Activated CD8-positive, alpha-beta memory T cell treated with anti-CD3 and anti-CD28 coated beads, Interleukin-2, amount 50 U/mL, for 24 hours (primary cell): ENCODE data around the gene PDAP1.
"Not testable (repeated sequence)": the region's sequence is repeated elsewhere in the genome, so short reads cannot be mapped to it uniquely, and the experiment has no call there.

Experiments used
- DNase-seq: peaks from one replicate; pipeline ENCODE4 v3.0.0-alpha.2; 2020; ENCODE audit errors: extremely low read depth

PDAP1 gene

GRCh38 chr7:99379043-99379577, 29.3 kb downstream of the PDAP1 start:
- DNase-seq, result no peak

DNA sequence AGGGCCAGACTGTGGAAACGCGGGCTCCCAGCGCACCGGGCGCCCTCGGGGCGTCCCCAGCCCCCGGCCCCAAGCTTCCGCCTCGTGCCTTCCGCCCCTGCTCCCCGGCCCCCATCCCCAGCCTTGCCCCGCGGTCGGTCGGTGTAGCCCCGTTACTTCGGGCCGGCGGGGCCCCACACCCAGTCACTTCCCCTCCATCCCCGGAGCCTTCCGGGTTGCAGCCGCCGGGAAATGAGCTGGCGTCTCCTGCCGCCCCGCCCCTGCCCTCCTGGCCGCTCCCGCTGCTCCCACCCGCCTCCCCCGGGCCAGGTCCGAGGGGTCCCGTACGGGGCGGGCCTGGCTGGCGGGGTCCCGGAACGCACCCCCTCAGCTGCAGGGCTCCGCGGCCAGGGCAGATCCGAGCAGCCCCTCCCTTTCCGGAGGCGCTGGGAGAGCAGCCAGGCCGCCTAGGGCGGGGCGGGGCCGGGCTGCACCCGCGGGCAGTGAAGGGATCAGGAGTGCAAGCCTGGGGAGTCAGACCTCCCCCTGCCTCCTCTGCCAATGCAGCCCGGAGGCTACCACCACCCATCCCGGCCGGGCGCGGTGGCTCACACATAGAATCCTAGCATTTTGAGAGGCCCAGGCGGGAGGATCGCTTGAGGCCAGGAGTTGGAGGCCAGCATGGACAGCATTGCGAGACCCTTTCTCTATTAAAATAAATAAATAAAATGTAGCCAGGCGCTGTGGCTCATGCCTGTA, 33.2 kb downstream of the PDAP1 start:
- DNase-seq, result no peak

DNA sequence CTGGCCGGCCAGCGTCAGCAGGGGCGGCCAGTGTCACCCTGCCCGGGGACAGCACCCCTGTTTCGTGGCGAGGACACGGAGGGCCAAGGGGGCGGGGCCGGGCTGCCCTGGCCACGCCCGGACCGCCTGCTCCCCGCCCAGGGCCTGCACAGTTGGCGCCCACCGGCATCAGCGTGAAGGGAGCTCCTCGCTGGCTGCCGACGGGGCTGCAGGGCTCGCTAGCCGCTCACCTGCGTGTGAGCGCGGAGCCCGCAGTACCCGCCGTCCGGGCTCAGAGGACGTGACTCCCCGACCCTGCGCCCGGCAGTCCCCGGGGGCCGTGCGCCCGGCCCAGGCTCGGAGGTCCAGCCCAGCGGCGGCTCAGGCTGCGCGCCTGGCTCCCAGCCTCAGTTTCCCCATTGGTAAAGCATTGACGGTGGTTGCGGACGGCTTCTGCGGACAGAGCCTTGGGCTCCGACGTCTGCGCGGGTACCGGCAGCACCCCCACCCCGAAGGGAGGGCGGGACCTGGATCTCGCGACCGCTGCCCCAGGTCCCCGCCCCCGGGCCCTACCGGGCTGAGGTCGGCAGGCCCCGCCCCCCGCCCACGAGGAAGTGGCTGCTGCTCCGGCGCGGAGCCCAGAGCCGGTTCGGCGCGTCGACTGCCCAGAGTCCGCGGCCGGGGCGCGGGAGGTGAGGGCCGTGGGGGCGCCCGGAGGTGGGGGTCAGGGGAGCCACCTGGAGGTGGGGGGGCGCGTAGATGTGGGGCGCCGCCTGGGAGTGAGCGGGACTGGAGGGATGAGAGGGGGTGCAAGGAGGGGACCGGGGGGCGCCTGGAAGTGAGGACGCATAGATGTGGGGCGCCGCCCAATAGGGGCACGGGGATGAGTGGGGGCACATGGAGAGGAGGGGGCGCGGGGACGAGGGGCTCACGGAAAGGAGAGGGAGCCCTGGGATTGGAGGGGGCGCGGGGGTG, 34.0 kb downstream of the PDAP1 start, which contains the start of gene ARPC1B:
Gene ARPC1B, plus strand, starts transcription at position 620 of the 954 bp plus-strand sequence. CDS start 10,985 bp downstream, outside the sequence.
- no peak for DNase-seq

DNA sequence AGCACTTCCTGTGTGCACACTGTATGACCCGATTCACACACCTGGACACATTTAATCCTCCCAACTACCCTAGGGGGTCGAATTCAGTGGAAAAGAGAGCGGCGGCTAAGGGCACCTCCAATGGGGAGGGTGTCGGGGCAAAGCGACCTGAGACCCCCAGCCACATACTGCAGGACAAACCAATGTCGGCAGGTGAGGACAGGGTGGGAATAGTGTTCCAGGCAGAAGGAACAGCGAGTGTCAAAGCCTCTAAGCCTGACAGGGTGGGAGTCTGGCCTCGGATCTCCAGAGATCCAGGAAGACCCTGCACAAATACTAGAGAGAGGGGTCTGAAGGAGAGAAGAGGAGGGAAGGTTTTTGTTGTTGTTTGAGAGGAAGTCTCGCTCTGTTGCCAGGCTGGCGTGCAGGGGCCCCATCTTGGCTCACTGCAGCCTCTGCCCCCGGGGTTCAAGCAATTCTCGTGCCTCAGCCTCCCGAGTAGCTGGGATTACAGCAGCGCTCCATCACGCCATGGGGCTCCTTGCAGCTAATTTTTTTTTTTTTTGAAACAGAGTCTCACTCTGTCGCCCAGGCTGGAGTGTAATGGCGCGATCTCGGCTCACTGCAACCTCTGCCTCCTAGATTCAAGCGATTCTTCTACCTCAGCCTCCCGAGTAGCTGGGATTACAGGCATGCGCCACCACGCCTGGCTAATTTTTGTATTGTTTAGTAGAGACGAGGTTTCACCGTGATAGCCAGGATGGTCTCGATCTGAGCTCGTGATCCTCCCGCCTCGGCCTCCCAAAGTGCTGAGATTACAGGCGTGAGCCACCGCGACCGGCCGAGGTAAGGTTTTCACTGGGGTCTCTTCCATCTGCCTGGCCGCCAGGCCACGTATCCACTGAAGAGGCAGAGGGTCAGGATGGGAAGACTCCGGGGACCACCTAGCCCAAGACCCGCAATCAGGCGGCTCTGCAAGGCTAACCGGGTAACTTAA, 35.0 kb downstream of the PDAP1 start:
- no peak for DNase-seq

DNA sequence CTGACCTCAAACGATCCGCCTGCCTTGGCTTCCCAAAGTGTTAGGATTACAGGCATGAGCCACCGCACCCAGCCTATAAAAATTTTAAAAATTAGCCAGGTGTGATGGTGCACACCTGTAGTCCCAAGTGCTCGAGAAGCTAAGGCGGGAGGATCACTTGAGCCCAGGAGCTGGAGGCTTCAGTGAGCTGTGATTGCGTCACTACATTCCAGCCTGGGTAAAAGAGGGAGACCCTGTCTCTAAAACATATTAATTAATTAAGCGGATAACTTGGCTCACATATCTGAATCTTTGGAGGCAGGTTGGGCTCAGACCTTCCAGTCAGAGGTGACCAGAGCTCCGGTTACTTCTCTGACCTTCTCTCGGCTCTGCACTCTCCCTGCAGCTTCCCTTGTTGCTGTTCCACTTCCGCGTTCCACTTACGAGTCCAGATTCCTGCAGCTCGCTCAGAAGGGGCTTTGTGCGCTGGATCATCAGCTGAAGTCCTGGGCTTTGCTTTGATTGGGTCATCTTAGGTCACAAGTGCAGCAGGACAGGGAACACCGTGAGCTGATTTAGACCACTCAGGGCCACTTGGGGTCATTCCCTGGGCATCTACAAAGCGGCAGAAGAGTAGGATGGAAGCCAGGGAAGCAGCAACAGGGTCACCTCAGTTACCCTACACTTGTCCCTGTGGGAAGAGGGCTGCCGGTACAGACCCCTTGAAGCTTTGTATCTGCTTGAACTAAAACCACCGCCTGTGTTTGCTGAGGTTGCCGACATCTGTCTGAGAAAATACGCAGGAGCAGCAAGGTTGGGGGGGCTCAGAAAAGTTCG, 35.9 kb downstream of the PDAP1 start:
- DNase-seq, result no peak

- no peak for DNase-seq
These were observed 36.9 kb downstream of the PDAP1 start for GRCh38 chr7:99371376-99371920.

DNA sequence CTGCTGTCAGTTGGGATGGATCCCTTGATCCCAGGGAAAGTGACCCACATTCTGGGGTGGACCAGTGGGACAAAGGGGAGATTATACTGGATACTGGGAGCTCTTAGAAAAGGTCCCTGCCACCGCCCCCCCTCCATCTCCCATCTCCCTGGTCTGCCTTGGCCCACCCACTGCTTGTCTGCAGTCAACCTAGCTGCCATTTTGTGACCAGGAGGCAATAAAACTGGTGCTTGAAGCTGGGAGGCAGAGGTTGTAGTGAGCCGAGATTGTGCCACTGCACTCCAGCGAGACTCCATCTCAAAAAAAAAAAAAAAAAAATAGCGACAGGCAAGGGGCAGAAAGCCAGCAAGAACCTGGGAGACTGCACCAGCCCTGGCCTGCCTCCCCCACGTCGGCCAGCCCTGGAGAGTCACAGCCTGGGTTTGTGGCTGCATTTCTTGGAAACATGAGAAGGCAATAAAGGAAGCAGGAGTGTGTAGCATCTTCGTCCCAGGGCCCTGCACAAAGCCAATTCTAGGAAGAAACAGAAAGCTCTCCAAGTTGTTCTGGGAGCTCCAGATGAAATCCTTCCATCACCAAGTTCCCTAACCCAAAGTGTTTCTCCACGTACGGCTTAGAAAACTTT, 38.5 kb downstream of the PDAP1 start:
- no peak for DNase-seq

GRCh38 chr7:99368750-99369389, 39.5 kb downstream of the PDAP1 start:
- no peak for DNase-seq

DNA sequence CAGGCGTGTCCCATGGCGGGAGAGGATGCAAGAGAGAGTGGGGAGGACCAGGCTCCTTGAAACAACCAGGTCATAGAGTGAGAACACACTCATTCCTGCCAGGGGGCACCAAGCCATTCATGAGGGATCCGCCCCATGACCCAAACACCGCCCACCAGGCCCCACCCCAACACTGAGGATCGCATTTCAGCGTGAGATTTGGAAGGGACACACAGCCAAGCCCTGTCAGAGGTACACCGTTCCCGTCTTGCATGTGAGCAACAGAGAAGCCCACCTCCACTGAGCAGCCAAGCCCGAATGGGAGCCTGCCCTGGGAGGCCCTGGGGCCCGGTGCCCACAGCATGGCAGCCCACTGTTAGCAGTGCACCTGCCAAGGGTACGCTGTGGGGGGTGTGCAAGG, 41.8 kb downstream of the PDAP1 start:
- no peak for DNase-seq

DNA sequence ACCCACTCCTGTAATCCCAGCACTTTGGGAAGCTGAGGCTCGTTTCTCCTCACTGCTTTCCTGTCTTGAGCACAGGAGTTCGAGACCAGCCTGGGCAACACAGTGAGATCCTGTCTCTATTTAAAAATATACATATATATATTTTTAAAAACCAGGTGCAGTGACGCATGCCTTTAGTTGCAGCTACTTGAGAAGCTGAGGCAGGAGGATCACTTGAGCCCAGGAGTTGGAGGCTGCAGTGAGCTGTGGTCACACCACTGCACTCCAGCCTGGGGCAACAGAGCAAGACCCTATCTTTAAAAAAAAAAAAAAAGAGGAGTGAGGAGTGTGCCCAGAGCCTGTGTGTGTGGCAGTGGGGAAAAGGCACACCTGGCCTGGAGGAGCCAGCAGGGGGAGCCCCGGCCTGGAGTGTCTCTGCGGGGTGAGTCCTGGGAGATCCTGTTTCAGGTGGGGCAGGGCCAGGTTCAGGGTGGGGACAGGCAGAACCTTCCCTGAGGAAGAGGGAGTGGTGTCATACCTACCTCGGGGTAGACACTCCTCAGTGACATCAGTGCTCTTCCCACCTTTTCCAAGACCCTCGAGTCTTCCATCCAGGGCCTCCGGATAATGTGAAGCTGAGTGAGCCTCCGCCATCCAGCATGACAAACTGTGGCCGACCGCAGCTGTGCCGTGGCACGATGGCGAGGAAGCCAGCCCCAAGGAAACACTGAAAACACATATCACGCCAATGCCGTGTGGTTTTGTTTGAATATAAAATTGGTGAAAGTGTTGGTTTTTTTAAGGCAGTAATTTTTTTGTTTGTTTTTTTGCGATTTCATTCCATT, 42.9 kb downstream of the PDAP1 start:
- no peak for DNase-seq

DNA sequence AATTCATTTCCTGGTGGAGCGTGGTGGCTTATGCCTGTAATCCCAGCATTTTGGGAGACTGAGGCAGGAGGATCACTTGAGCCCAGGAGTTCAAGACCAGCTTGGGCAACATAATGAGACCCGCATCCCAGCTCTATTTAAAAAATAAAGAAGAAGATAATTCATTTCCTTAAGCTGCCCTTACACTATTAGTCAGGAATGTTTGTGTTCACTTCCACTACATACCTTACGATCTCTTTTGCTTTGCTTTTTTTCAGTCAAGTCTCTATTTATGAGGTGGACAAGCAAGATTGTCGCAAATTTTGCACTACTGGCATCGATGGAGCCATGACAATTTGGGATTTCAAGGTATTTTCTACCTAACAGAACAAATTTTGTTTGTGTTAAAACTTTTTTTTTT, 45.1 kb downstream of the PDAP1 start:
- no peak for DNase-seq

DNA sequence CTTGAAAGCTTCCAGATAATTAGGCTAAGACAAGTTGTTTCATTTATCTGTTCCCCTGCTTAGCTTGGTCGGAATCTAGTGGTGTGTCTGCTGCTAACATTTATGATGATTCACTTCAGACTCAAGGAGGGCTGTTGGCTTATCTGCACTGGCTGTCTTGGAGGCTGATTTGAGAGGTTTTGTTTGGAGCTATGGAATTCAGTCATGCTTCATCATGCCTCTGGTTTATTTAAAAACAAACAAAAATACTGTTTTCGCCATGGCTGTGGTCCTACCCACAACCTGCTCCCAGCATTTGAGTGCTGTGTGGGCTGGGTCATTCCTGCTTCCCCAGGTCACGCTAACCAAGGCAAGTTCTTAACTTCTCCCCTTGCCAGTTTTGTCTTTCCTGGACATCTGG, 45.6 kb downstream of the PDAP1 start:
- DNase-seq, result no peak

DNA sequence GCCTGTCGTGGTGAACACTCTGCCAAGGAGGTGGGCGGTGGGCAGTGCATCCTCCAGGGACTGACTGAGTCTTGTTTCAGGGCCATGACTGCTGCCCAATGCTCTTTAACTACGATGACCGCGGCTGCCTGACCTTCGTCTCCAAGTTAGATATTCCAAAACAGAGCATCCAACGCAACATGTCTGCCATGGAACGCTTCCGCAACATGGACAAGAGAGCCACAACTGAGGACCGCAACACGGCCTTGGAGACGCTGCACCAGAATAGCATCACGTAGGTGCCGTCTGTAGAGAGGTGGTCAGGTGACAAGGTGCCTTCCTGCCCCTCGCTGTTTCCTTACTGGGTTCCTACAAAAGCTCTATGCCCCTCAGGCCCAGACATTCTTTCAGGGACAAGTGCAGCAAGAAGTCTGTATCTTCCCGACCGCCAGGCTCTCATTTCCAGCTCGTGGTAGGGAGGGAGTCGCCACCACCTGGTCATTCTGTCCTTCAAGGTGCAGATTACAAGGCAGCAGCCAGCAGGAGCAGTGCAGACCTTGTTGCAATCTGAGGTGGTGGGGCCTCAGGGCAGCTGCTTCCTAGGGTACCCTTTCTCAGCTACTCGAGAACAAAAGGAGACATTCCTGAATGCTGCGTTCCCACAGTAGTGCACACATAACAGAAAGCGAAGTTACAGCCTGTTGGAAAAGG, 48.8 kb downstream of the PDAP1 start:
- no peak for DNase-seq

GRCh38 chr7:99358521-99358920, 49.9 kb downstream of the PDAP1 start:
- not testable (repeated sequence) for DNase-seq

DNA sequence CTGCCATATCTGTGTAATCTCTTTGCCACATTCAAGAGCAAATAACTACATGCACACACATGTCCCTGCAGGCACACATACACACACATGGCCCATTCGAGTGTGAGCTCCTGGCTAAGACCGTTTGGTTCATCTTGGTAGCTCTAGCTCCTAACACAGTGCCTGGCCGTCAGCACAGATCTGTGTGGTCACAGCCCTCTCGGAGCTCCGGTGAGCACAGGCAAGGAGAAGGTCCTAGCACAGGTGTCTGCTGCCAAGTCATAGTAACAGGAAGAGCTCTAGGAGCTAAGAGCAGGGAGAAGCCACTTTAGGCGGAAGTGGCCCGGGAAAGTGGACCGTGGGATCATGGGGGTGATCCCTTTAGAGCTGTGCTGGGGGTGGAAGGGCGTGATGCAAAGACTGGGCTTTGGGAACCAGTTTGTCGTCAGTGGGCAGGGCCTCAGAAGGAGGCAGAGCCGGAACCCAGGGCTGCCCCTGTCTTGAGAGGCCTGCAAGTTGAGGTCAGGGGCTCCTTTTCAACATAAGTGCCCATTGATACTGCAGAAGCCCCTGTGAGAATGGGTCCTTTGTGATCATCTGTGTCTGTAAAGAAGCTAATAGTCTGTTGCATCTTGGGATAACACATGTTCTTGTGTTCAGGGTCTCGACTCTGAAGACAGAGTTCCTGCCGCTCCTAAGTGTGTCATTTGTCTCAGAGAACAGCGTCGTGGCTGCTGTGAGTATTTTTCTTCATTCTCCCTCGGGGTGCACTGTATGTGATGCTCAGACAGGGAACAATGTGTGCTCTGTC, 50.5 kb downstream of the PDAP1 start:
- no peak for DNase-seq

DNA sequence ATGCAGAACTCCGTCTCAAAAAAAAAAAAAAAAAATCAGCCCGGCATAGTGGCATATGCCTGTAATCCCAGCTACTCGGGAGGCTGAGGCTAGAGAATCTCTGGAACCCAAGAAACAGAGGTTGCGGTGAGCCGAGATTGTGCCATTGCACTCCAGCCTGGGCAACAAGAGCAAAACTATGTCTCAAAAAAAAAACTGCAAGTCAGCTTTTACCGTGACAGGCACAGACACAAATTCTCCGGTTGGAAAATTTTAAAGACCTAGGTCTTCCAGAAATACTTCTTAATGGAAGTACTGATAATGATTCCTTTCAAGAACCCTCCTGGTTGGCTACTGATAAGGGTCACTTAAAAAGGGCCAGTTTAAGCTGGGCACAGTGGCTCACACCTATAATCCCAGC, 53.3 kb downstream of the PDAP1 start:
- DNase-seq, result no peak

GRCh38 chr7:99352247-99352646, 56.1 kb downstream of the PDAP1 start:
- no peak for DNase-seq
